ENCODE measurements around the gene SAE1. TPM values are rescaled to one million over a fixed set of nuclear protein-coding genes. Genes with fewer than 3 reads are reported as not detected.
"Not testable (repeated sequence)": the region's sequence is repeated elsewhere in the genome, so short reads cannot be mapped to it uniquely, and the experiment has no call there.

Gene SAE1
- total and polyA plus RNA-seq, 9 donors: 75.8 to 103 (median 92.0) TPM

DNA sequence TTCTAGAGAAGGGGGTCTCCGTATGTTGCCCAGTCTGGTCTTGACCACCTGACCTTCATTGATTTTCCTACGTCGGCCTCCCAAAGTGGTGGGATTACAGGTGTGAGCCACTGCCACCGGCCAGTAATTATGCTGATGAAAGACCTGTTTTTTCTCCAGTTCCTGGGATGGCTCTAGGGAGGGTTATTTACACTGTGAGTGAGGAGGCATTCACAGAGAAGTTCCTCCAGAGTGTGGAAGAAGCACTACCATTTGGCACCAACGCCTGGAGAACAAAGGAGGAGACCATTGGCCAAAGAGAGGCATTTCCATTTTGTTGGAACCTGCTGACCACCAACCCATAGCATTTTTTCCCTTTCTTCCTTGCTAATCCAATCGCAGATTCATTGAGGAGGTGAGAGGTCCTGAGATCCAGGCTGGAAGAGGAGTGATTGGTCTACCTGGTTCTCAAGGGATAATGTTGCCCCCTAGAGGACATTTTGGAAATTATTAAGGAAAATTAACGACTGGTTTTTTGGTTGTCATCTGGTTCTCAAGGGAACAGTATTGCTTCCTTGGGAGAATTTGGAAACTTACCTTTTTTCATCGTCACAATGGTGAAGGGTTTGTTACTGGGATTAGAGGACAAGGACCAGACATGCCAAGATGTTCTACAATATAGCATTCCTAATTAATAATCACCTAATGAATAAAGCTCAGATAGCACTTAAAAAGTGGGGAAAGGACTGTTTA is 5.5 kb upstream of the SAE1 start:
- H3K9me3 ChIP-seq (replicated peaks; ENCODE audit: control insufficient read depth, low read depth, low read length): no peaks in the 10 kb centered on the region
- WGBS (ENCODE audit: insufficient coverage): no CpG with 5 or more reads among the region's 8 CpGs
- DNase-seq: peak; percentile 85
- no peak overlapping the region for H3K27ac ChIP-seq (ENCODE audit: low read length)
- no peak overlapping the region for H3K4me3 ChIP-seq (ENCODE audit: low read length)
- no peaks in the 10 kb centered on the region for H3K36me3 ChIP-seq (ENCODE audit: control insufficient read depth, insufficient read depth, low read length)
- peaks cover 2% of the 10 kb centered on the region for H3K4me1 ChIP-seq (ENCODE audit: control insufficient read depth, insufficient read depth, low read length)
- no peaks in the 10 kb centered on the region for H3K27me3 ChIP-seq (ENCODE audit: control insufficient read depth, insufficient read depth, low read length)

DNA sequence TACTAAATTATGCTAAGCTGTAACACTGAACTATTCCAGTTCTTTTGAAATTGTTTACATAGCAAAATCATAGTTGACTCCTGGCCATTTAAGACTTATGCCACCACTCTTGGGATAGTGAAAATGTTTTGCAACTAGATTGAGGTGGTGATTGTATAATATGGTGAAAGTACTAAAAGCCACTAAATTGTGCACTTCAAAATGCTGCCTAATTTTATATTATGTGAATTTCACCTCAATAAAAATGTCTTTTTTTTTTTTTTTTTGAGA is 5.0 kb upstream of the SAE1 start:
- no peak for DNase-seq
- H3K4me3 ChIP-seq (ENCODE audit: low read length): no peak overlapping the region
- H3K27me3 ChIP-seq (ENCODE audit: control insufficient read depth, insufficient read depth, low read length): no peaks in the 10 kb centered on the region
- H3K4me1 ChIP-seq (ENCODE audit: control insufficient read depth, insufficient read depth, low read length): peaks cover 5% of the 10 kb centered on the region
- H3K27ac ChIP-seq (ENCODE audit: low read length): no peak overlapping the region
- no peaks in the 10 kb centered on the region for H3K9me3 ChIP-seq (replicated peaks; ENCODE audit: control insufficient read depth, low read depth, low read length)
- H3K36me3 ChIP-seq (ENCODE audit: control insufficient read depth, insufficient read depth, low read length): no peaks in the 10 kb centered on the region

DNA sequence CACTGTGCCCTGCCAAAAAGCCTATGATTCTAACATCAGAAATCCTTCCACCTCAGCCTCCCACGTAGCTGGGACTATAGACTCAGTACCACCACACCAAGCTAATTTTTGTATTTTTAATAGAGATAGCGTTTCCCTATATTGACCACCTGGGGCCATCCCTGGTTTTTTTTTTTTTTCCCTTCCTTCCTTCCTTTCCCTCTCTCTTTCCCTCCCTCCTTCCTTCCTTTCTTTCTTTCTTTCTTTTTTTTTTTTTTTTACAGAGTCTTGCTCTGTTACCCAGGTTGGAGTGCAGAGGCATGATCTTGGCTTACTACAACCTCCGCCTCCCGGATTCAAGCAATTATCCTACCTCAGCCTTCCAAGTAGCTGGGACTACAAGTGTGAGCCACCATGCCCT is 1.1 kb upstream of the SAE1 start:
- no peaks in the 10 kb centered on the region for H3K27me3 ChIP-seq (ENCODE audit: control insufficient read depth, insufficient read depth, low read length)
- no peaks in the 10 kb centered on the region for H3K9me3 ChIP-seq (replicated peaks; ENCODE audit: control insufficient read depth, low read depth, low read length)
- no peak for DNase-seq
- H3K4me1 ChIP-seq (ENCODE audit: control insufficient read depth, insufficient read depth, low read length): peaks cover 18% of the 10 kb centered on the region
- H3K4me3 ChIP-seq (ENCODE audit: low read length): no peak overlapping the region
- peaks cover 21% of the 10 kb centered on the region for H3K36me3 ChIP-seq (ENCODE audit: control insufficient read depth, insufficient read depth, low read length)
- 100% methylated on average over 2 of the region's 4 CpGs for WGBS (ENCODE audit: insufficient coverage)
- no peak overlapping the region for H3K27ac ChIP-seq (ENCODE audit: low read length)

DNA sequence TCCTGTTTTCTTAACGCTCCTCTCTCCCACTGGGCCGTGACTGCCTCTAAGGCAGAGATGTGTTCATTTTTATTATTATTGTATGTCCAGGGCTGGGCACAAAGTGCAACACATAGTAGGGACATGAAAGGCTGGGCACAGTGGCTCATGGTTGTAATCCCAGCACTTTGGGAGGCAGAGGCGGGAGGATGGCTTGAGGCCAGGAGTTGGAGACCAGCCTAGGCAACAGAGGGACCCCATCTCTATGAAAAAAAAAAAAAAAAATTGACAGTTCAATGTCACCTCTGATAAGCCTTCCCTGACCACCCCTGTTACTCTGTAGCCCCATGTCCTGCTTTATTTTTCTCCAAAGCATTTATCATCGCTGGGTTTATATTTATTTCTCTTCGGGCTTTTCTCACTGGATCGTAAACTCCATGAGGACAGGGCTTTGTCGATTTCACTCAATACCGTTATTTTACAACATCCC is 481 bp upstream of the SAE1 start:
- H3K36me3 ChIP-seq (ENCODE audit: control insufficient read depth, insufficient read depth, low read length): peaks cover 22% of the 10 kb centered on the region
- no peak for DNase-seq
- H3K4me3 ChIP-seq (ENCODE audit: low read length): peak overlapping the region; percentile 29
- no peaks in the 10 kb centered on the region for H3K9me3 ChIP-seq (replicated peaks; ENCODE audit: control insufficient read depth, low read depth, low read length)
- no peaks in the 10 kb centered on the region for H3K27me3 ChIP-seq (ENCODE audit: control insufficient read depth, insufficient read depth, low read length)
- 57% methylated on average over 4 of the region's 8 CpGs for WGBS (ENCODE audit: insufficient coverage)
- H3K27ac ChIP-seq (ENCODE audit: low read length): peak overlapping the region; percentile 80
- H3K4me1 ChIP-seq (ENCODE audit: control insufficient read depth, insufficient read depth, low read length): peaks cover 16% of the 10 kb centered on the region

DNA sequence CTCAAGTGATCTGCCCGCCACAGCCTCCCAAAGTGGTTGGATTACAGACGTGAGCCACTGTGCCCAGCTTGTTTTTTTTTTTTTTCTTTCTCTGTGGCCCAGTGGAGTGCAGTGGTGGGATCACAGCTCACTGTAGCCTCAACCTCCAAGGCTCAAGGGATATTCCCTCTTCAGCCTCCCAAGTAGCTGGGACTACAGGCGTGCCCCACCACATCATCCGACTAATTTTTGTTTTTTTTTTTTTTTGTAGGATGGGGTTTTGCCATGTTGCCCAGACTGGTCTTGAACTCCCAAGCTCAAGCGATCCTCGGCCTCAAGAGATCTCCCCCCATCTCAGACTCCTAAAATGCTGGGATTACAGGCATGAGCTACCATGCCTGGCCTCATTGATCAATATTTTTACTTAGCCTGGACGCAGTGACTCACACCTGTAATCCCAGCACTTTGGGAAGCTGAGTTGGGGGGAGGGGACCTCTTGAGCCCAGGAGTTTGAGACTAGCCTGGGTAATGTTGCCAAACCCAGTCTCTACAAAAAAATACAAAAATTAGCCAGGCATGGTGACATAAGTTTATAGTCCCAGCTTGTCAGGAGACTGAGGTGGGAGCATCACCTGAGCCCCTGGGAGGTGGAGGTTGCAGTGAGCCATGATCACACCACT is 1.7 kb downstream of the SAE1 start:
- Histone ChIP-seq H3K9me3 (replicated peaks; ENCODE audit: control insufficient read depth, low read depth, low read length) (no peaks in the 10 kb centered on the region), H3K27ac (ENCODE audit: low read length) (no peak overlapping the region), H3K4me1 (ENCODE audit: control insufficient read depth, insufficient read depth, low read length) (peaks cover 16% of the 10 kb centered on the region), H3K4me3 (ENCODE audit: low read length) (no peak overlapping the region), H3K36me3 (ENCODE audit: control insufficient read depth, insufficient read depth, low read length) (peaks cover 22% of the 10 kb centered on the region), H3K27me3 (ENCODE audit: control insufficient read depth, insufficient read depth, low read length) (no peaks in the 10 kb centered on the region)
- WGBS (ENCODE audit: insufficient coverage): 20% methylated on average over 1 of the region's 7 CpGs
- no peak for DNase-seq

DNA sequence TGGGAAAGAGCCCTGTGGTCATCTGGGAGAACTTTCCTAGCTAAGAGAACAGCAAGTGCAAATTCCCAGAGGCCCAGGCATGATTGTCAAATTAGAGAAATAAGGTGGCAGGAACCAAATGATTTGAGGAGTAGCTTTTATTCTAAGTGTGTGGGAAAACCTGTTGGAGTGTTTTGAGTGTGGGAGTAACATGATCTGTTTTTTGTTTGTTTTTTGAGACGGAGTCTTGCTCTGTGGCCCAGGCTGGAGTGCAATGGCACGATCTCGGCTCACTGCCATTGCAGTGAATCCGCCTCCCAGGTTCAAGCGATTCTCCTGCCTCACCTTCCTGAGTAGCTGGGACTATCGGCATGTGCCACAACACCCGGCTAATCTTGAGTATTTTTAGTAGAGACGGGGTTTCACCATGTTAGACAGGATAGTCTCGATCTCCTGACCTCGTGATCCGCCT is 2.4 kb downstream of the SAE1 start:
- WGBS (ENCODE audit: insufficient coverage): 87% methylated on average over 10 of the region's 11 CpGs
- Histone ChIP-seq H3K27me3 (ENCODE audit: control insufficient read depth, insufficient read depth, low read length) (no peaks in the 10 kb centered on the region), H3K4me3 (ENCODE audit: low read length) (no peak overlapping the region), H3K36me3 (ENCODE audit: control insufficient read depth, insufficient read depth, low read length) (peaks cover 22% of the 10 kb centered on the region), H3K9me3 (replicated peaks; ENCODE audit: control insufficient read depth, low read depth, low read length) (no peaks in the 10 kb centered on the region), H3K27ac (ENCODE audit: low read length) (no peak overlapping the region), H3K4me1 (ENCODE audit: control insufficient read depth, insufficient read depth, low read length) (peaks cover 16% of the 10 kb centered on the region)
- no peak for DNase-seq

DNA sequence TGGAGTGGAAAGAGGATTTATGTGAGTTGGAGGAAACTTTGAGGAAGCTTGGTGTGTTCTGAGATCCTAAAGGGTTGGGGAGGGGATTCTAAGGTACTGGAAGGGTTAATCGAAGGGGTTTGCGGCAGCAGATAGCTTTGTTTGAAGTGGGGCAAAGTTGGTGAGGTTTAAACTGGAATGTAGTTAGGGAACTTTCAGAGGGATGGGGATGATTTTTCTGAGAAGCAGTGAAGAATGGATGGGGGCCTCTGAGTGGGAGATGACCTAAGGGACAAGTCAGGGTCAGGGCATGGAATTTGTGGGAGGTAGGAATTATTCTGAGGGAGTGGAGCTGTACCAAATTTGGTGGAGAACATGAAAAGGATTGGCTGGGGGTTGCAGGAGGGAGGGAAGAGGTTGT is 3.9 kb downstream of the SAE1 start:
- Histone ChIP-seq H3K9me3 (replicated peaks; ENCODE audit: control insufficient read depth, low read depth, low read length) (no peaks in the 10 kb centered on the region), H3K4me1 (ENCODE audit: control insufficient read depth, insufficient read depth, low read length) (peaks cover 16% of the 10 kb centered on the region), H3K27me3 (ENCODE audit: control insufficient read depth, insufficient read depth, low read length) (no peaks in the 10 kb centered on the region), H3K27ac (ENCODE audit: low read length) (no peak overlapping the region), H3K36me3 (ENCODE audit: control insufficient read depth, insufficient read depth, low read length) (peaks cover 25% of the 10 kb centered on the region), H3K4me3 (ENCODE audit: low read length) (no peak overlapping the region)
- 61% methylated on average over 2 of the region's 2 CpGs for WGBS (ENCODE audit: insufficient coverage)
- DNase-seq: no peak

DNA sequence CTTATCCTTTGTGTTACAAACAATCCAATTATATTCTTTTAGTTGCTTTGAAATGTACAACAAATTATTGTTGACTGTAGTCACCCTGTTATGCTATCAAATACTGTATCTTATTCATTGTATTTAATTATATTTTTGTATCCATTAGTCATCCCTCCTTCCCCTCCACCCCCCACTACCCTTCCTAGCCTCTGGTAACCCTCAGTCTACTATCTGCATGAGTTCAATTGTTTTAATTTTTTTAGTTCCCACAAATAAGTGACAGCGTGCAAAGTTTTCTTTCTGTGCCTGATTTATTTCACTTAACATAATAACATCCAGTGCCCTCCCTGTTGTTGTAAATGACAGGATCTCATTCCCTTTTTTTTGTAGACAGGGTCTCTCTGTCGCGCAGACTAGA is 4.5 kb downstream of the SAE1 start:
- H3K27me3 ChIP-seq (ENCODE audit: control insufficient read depth, insufficient read depth, low read length): no peaks in the 10 kb centered on the region
- no peak overlapping the region for H3K27ac ChIP-seq (ENCODE audit: low read length)
- WGBS (ENCODE audit: insufficient coverage): no CpG with 5 or more reads among the region's 3 CpGs

DNA sequence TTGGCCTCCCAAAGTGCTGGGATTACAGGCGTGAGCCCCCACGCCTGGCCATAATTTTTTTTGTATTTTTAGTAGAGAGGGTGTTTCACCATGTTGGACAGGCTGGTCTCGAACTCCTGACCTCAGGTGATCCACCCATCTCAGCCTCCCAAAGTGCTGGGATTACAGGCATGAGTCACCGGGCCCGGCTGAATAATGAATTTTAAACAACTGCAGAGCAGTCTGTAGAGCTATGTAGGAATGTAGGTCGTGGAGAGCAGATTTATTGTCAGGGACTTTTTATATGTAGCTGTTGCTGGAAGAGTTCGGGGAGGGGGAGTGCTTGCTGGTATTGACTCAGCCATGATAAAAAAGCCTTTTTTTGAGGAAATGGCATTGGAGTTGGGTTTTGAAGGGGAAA is 10.6 kb downstream of the SAE1 start:
- H3K36me3 ChIP-seq (ENCODE audit: control insufficient read depth, insufficient read depth, low read length): peaks cover 35% of the 10 kb centered on the region

More for the DNA sequence above, 4.5 kb downstream of the SAE1 start:
- H3K4me3 ChIP-seq (ENCODE audit: low read length): no peak overlapping the region
- H3K9me3 ChIP-seq (replicated peaks; ENCODE audit: control insufficient read depth, low read depth, low read length): no peaks in the 10 kb centered on the region
- peaks cover 25% of the 10 kb centered on the region for H3K36me3 ChIP-seq (ENCODE audit: control insufficient read depth, insufficient read depth, low read length)
- no peak for DNase-seq
- H3K4me1 ChIP-seq (ENCODE audit: control insufficient read depth, insufficient read depth, low read length): peaks cover 16% of the 10 kb centered on the region

DNA sequence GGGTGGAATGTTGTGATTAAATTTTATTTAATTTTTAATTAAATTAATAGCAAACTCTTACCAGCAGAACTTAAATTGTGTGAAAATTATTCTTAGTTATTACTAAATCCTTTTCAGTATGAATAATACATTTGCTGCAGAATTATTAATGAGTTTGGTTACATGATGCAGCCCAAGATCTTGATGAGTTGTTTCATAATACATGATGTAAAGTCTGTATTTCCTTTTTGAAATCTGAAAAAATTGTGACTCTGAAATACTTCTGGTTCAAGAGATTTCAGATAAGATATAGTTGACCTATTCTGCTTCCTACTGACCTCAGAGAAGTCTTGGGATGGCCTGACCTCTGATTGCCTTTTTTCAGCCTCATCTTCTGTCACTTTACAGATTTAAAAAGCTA is 11.1 kb downstream of the SAE1 start:
- H3K9me3 ChIP-seq (replicated peaks; ENCODE audit: control insufficient read depth, low read depth, low read length): no peaks in the 10 kb centered on the region
- DNase-seq: no peak
- H3K27ac ChIP-seq (ENCODE audit: low read length): no peak overlapping the region
- H3K27me3 ChIP-seq (ENCODE audit: control insufficient read depth, insufficient read depth, low read length): no peaks in the 10 kb centered on the region
- peaks cover 40% of the 10 kb centered on the region for H3K36me3 ChIP-seq (ENCODE audit: control insufficient read depth, insufficient read depth, low read length)
- peaks cover 11% of the 10 kb centered on the region for H3K4me1 ChIP-seq (ENCODE audit: control insufficient read depth, insufficient read depth, low read length)
- H3K4me3 ChIP-seq (ENCODE audit: low read length): no peak overlapping the region

More for the DNA sequence above, 10.6 kb downstream of the SAE1 start:
- not testable (repeated sequence) for H3K27me3 ChIP-seq (ENCODE audit: control insufficient read depth, insufficient read depth, low read length); H3K9me3 ChIP-seq (replicated peaks; ENCODE audit: control insufficient read depth, low read depth, low read length); H3K4me1 ChIP-seq (ENCODE audit: control insufficient read depth, insufficient read depth, low read length); H3K27ac ChIP-seq (ENCODE audit: low read length); H3K4me3 ChIP-seq (ENCODE audit: low read length); DNase-seq
- 29% methylated on average over 2 of the region's 7 CpGs for WGBS (ENCODE audit: insufficient coverage)

All from muscle of leg (tissue), 11 donors.